ENCODE results near the gene VAC14. TPM values are rescaled to one million over a fixed set of nuclear protein-coding genes. Genes with fewer than 3 reads are reported as not detected.

Gene VAC14
- total and polyA plus RNA-seq, 2 of the 8 experiments (the other 6 are each of a cell fraction or from before 2014, with no cell fraction given): 56.0 to 108 TPM

GRCh38 chr16:70723740-70724145 lies 77.2 kb downstream of the VAC14 start:
- TF ChIP-seq SIX5 (IDR thresholded peaks at IDR 0.05; ENCODE audit: low read depth, low read length) (no peak), EP300 (IDR thresholded peaks at IDR 0.05; ENCODE audit: borderline replicate concordance in 1 of 2, low read depth in 2 of 2, low read length in 2 of 2) (no peak), CTBP2 (IDR thresholded peaks at IDR 0.05; ENCODE audit: borderline replicate concordance, insufficient read depth, insufficient read length, low read length) (no peak), BRCA1 (IDR thresholded peaks at IDR 0.05; ENCODE audit: low read depth, low read length) (no peak), TAF7 (optimal IDR thresholded peaks at IDR 0.05; ENCODE audit: borderline replicate concordance, low read depth, low read length) (no peak), CBX5 (IDR thresholded peaks at IDR 0.05; ENCODE audit: low read depth, low read length) (no peak), BACH1 (IDR thresholded peaks at IDR 0.05; ENCODE audit: low read length) (no peak)
- ChIA-PET CTCF (ENCODE audit: partially characterized antibody) (interaction anchor here (1.0 to 2.2 kb wide), 3 partner anchors 21 to 47 kb away, joined by 6 to 10 read pairs (median 7); no protein-coding TSS in a partner anchor), POLR2A (ENCODE audit: partially characterized antibody) (no interaction called here)
- Histone ChIP-seq H3K18ac (ENCODE audit: extremely low read depth, low read length) (no peak overlapping the region), H4K91ac (replicated peaks; ENCODE audit: insufficient read length, low read length) (no peak overlapping the region), H2BK120ac (replicated peaks; ENCODE audit: low read depth, low read length) (no peak overlapping the region), H3K23ac (ENCODE audit: insufficient read length) (no peak overlapping the region), H2BK12ac (ENCODE audit: low read depth, low read length) (no peak overlapping the region), H3K4ac (replicated peaks; ENCODE audit: insufficient read length, low read depth, low read length) (no peak overlapping the region), H4K20me1 (replicated peaks in 1 of 2; ENCODE audit: control insufficient read depth in 1 of 2, insufficient read depth in 2 of 2, low read length in 2 of 2) (no peaks in the 10 kb centered on the region), H3K4me1 (replicated peaks in 1 of 4; ENCODE audit: control insufficient read depth in 3 of 4, insufficient read depth in 4 of 4, low read length in 3 of 4) (peaks cover 0 to 6% (median 2%) of the 10 kb centered on the region in 4 experiments; a peak in 1 of 7 replicates), H3K56ac (replicated peaks; ENCODE audit: insufficient read length, low read depth, low read length) (no peak overlapping the region), H3K27ac (ENCODE audit: low read depth, low read length) (no peak overlapping the region), H2BK20ac (ENCODE audit: low read length) (no peak overlapping the region), H2AK5ac (ENCODE audit: low read depth, low read length) (no peak overlapping the region), H3K4me3 (ENCODE audit: extremely low read depth in 1 of 4, insufficient read depth in 2 of 4, low read depth in 3 of 4, low read length in 4 of 4) (no peak overlapping the region), H3K9ac (replicated peaks in 1 of 4; ENCODE audit: extremely low read depth in 1 of 4, low read depth in 3 of 4, low read length in 3 of 4) (no peak overlapping the region), H3K79me1 (ENCODE audit: low read depth, low read length) (no peaks in the 10 kb centered on the region; the same call in 1 of the 2 replicates), H2AFZ (ENCODE audit: low read length) (no peak overlapping the region), H3K79me2 (ENCODE audit: control insufficient read depth in 1 of 2, insufficient read depth in 2 of 2, low read length in 2 of 2) (no peaks in the 10 kb centered on the region), H3K14ac (ENCODE audit: insufficient read length) (no peak overlapping the region), H3K36me3 (ENCODE audit: control insufficient read depth in 2 of 4, insufficient read depth in 4 of 4, low read length in 3 of 4) (peaks cover 0 to 10% (median 1%) of the 10 kb centered on the region in 4 experiments; a peak in 1 of 8 replicates), H3K23me2 (ENCODE audit: low read depth, low read length) (peaks cover 2% of the 10 kb centered on the region; the same call in 1 of the 2 replicates), H3K9me3 (ENCODE audit: insufficient read depth in 2 of 2, low read depth in 1 of 2, low read length in 1 of 2) (peaks cover 0 to 10% of the 10 kb centered on the region in 2 experiments; a peak in 2 of 4 replicates), H4K5ac (ENCODE audit: insufficient read length, low read depth, low read length) (no peak overlapping the region), H2BK15ac (ENCODE audit: low read length) (no peak overlapping the region), H3K4me2 (ENCODE audit: insufficient read depth in 1 of 2, low read depth in 2 of 2, low read length in 2 of 2) (no peak overlapping the region), H3K27me3 (replicated peaks in 1 of 4; ENCODE audit: control insufficient read depth in 3 of 4, extremely low read depth in 1 of 4, insufficient read depth in 3 of 4, low read length in 3 of 4) (no peaks in the 10 kb centered on the region), H2BK5ac (ENCODE audit: low read depth, low read length) (no peak overlapping the region), H4K8ac (ENCODE audit: extremely low read depth, insufficient read depth, low read length) (no peak overlapping the region)
- DNase-seq (ENCODE audit: low read depth in 1 of 2, low spot score in 2 of 2) (no peak), FAIRE-seq (no peak)
- WGBS, 2 experiments (ENCODE audit: extremely low coverage in 1 of 2, insufficient coverage in 1 of 2, insufficient read length in 1 of 2, insufficient replicate concordance in 2 of 2, low coverage in 1 of 2, low lambda C conversion rate in 2 of 2, missing lambda C conversion rate in 1 of 2): 94% methylated on average over 6 of the region's 6 CpGs; no CpG with 5 or more reads in 1 of the 2 experiments
